A549 (cell line): Measurements from ENCODE around the gene EFCAB11. TPM values are rescaled to one million over a fixed set of nuclear protein-coding genes. Genes with fewer than 3 reads are reported as not detected.

ENCODE experiments used
- ATAC-seq, 2 experiments: fragments of 200-7000 bp in 1 of 2; fragments of >200 bp in 1 of 2; cut with Nextera tagmentation in 1 of 2; cut with Tn5 transposase in 1 of 2; 3 replicates each; pipeline versions ENCODE4 v1.8.0 to v1.9.1; 2018 to 2020; ENCODE audit warnings: mild to moderate bottlenecking in 1 of 2, moderate library complexity in 1 of 2
- CTCF ChIA-PET: fragments of 300-600 bp; sonication (Branson Sonifier 250); formaldehyde crosslinking; extraction: SDS; loops from one replicate; lab custom pipeline; 2021; ENCODE audit warnings: antibody characterized with exemption, inconsistent platforms; lab: Yijun Ruan, JAX
- POLR2A ChIA-PET: fragments of 350-600 bp; formaldehyde crosslinking; extraction: SDS; loops from one replicate; lab custom pipeline; 2021; ENCODE audit warnings: antibody characterized with exemption, inconsistent platforms; lab: Yijun Ruan, JAX
- DNase-seq, 2 experiments: peaks; one replicate each; pipeline versions ENCODE4 v3.0.0 to v3.0.0-alpha.2; 2011 to 2016; ENCODE audit warnings: low read depth in 1 of 2, low spot score in 1 of 2
- FAIRE-seq: peaks from 2 replicates; lab custom pipeline; 2011; peaks lifted over from hg19 to GRCh38; lab: Jason Lieb, UNC
- H3K27ac ChIP-seq, 2 experiments: fragments of >200 bp; sonication (Bioruptor Twin); formaldehyde crosslinking; 3 replicates each; pipeline ENCODE4 v1.5.1; 2016 to 2017
- H3K4me1 ChIP-seq: fragments of >200 bp; sonication (Bioruptor Twin); formaldehyde crosslinking; 3 replicates; pipeline ENCODE4 v1.6.1; 2016
- H3K4me2 ChIP-seq: fragments of >200 bp; sonication (Bioruptor Twin); formaldehyde crosslinking; 3 replicates; pipeline ENCODE4 v1.6.1; 2016
- H3K4me3 ChIP-seq: fragments of >200 bp; sonication (Bioruptor Twin); formaldehyde crosslinking; 3 replicates; pipeline ENCODE4 v1.5.1; 2016
- H3K9me3 ChIP-seq: fragments of >200 bp; sonication (Bioruptor Twin); formaldehyde crosslinking; 3 replicates; pipeline ENCODE4 v1.6.1; 2016
- ATOH8 ChIP-seq: fragments of 250-450 bp; sonication (Bioruptor Pico); IDR thresholded peaks from 2 replicates; pipeline ENCODE4 v1.5.0; 2020; ENCODE audit warnings: low read depth, mild to moderate bottlenecking, moderate library complexity
- BCL3 ChIP-seq: fragments of >200 bp; sonication (Bioruptor Twin); formaldehyde crosslinking; IDR thresholded peaks from 3 replicates; pipeline ENCODE4 v1.6.1; 2016
- CBX2 ChIP-seq: fragments of 200-600 bp; sonication (generic); IDR thresholded peaks from 2 replicates; pipeline ENCODE4 v1.6.1; 2016; ENCODE audit warnings: low read depth, mild to moderate bottlenecking, borderline replicate concordance
- E2F6 ChIP-seq: IDR thresholded peaks from 2 replicates; pipeline ENCODE4 v1.6.1; 2012; ENCODE audit warnings: low read depth, borderline replicate concordance
- EHMT2 ChIP-seq: fragments of 200-600 bp; sonication (generic); IDR thresholded peaks from 2 replicates; pipeline ENCODE4 v1.6.1; 2016; ENCODE audit warnings: antibody characterized with exemption, low read depth, mild to moderate bottlenecking, moderate library complexity
- EP300 ChIP-seq, 2 experiments: fragments of >200 bp; sonication (Bioruptor Twin); formaldehyde crosslinking; IDR thresholded peaks; 2 replicates in 1 of 2; 3 replicates in 1 of 2; pipeline ENCODE4 v1.6.1; 2016 to 2017
- FOSL2 ChIP-seq, 2 experiments: fragments of 450-650 bp in 1 of 2; fragments of >200 bp in 1 of 2; sonication (Bioruptor Twin) in 1 of 2; formaldehyde crosslinking; IDR thresholded peaks; 2 replicates each; pipeline versions ENCODE4 v1.5.0 to v1.6.1; 2016 to 2020; ENCODE audit warnings: mild to moderate bottlenecking in 1 of 2, moderate library complexity in 1 of 2
- GATA3 ChIP-seq: IDR thresholded peaks from 2 replicates; pipeline ENCODE4 v1.6.1; 2012; ENCODE audit warnings: borderline replicate concordance
- HDAC2 ChIP-seq: fragments of 200-600 bp; sonication (generic); IDR thresholded peaks from 2 replicates; pipeline ENCODE4 v1.6.1; 2016
- HMGXB4 ChIP-seq: fragments of 250-450 bp; sonication (Bioruptor Pico); IDR thresholded peaks from 2 replicates; pipeline ENCODE4 v1.5.0; 2021; ENCODE audit warnings: mild to moderate bottlenecking, moderate library complexity, borderline replicate concordance
- HOXA7 ChIP-seq: fragments of 250-450 bp; sonication (Bioruptor Pico); IDR thresholded peaks from 2 replicates; pipeline ENCODE4 v1.5.0; 2020; ENCODE audit warnings: mild to moderate bottlenecking, moderate library complexity
- HOXB13 ChIP-seq: fragments of 250-450 bp; sonication (Bioruptor Pico); IDR thresholded peaks from 2 replicates; pipeline ENCODE4 v1.5.0; 2020; ENCODE audit warnings: low read depth, mild to moderate bottlenecking, moderate library complexity
- JUNB ChIP-seq: fragments of >200 bp; sonication (Bioruptor Twin); formaldehyde crosslinking; IDR thresholded peaks from 2 replicates; pipeline ENCODE4 v1.6.1; 2016
- MAFK ChIP-seq: fragments of 450-650 bp; IDR thresholded peaks from 2 replicates; pipeline ENCODE4 v1.6.1; 2014; ENCODE audit not compliant: partially characterized antibody
- MYC ChIP-seq: IDR thresholded peaks from 2 replicates; pipeline ENCODE4 v1.6.1; 2012; ENCODE audit warnings: mild to moderate bottlenecking, inconsistent platforms, low read length, improper control_type of control experiment, borderline replicate concordance
- POLR2A ChIP-seq: IDR thresholded peaks from 2 replicates; pipeline ENCODE4 v1.6.1; 2012; ENCODE audit warnings: mild to moderate bottlenecking, low read length
- RAD21 ChIP-seq, 2 experiments: fragments of >200 bp in 1 of 2; sonication (Bioruptor Twin) in 1 of 2; formaldehyde crosslinking in 1 of 2; IDR thresholded peaks in 1 of 2; conservative IDR thresholded peaks in 1 of 2; 2 replicates in 1 of 2; 3 replicates in 1 of 2; pipeline ENCODE4 v1.6.1; 2012 to 2018; ENCODE audit warnings: inconsistent platforms in 1 of 2
- RCOR1 ChIP-seq: fragments of 150-350 bp; IDR thresholded peaks from 2 replicates; pipeline ENCODE4 v1.6.1; 2014; ENCODE audit warnings: antibody characterized with exemption, low read length, low read depth
- REST ChIP-seq: fragments of 200-600 bp; sonication (generic); IDR thresholded peaks from 2 replicates; pipeline ENCODE4 v1.6.1; 2016; ENCODE audit warnings: antibody characterized with exemption, mild to moderate bottlenecking, moderate library complexity
- SMC3 ChIP-seq: fragments of >200 bp; sonication (Bioruptor Twin); formaldehyde crosslinking; IDR thresholded peaks from 3 replicates; pipeline ENCODE4 v1.6.1; 2018; ENCODE audit warnings: inconsistent platforms
- USF2 ChIP-seq: fragments of 450-650 bp; IDR thresholded peaks from 2 replicates; pipeline ENCODE4 v1.6.1; 2014; ENCODE audit warnings: antibody characterized with exemption
- ZFP36 ChIP-seq: fragments of 450-650 bp; IDR thresholded peaks from 2 replicates; pipeline ENCODE4 v1.6.1; 2014; ENCODE audit warnings: borderline replicate concordance; ENCODE audit not compliant: partially characterized antibody
- ZNF302 ChIP-seq: fragments of 250-450 bp; sonication (Bioruptor Pico); IDR thresholded peaks from 2 replicates; pipeline ENCODE4 v1.9.0; 2021; ENCODE audit warnings: inconsistent platforms, mild to moderate bottlenecking, moderate library complexity
- ZSCAN20 ChIP-seq: fragments of 250-450 bp; sonication (Bioruptor Pico); IDR thresholded peaks from 2 replicates; pipeline ENCODE4 v1.8.0; 2022; ENCODE audit warnings: mild to moderate bottlenecking, moderate library complexity
- WGBS: methylation state at CpG from one replicate; pipeline ENCODE4 v1.1.6; 2017; ENCODE audit errors: missing lambda C conversion rate; 5-methylcytosine and 5-hydroxymethylcytosine counted together
- polyA plus RNA-seq, 4 experiments: library from polyadenylated mRNA; depleted of rRNA in 3 of 4; stranded (reverse); fragments of >200 nt; fragmentation: RNase III in 1 of 4; extraction: RNeasy Plus Mini Kit Qiagen cat#74134 plus additional on column Dnase treatment in 1 of 4; gene quantifications; 2 replicates in 3 of 4; 3 replicates in 1 of 4; pipeline ENCODE4 v1.2.3, GENCODE V29; 2011 to 2017

The EFCAB11 gene
- polyA plus RNA-seq, 2 of the 4 experiments (the other 2 are of a cell fraction) = 18.8 to 19.6 TPM

- no peak for TF ChIP-seq ZFP36
- no peak for TF ChIP-seq MYC
- no peak for TF ChIP-seq HDAC2
- no peak for TF ChIP-seq POLR2A
- TF ChIP-seq ZSCAN20 (CRISPR knock-in tag) = no peak
- TF ChIP-seq ZNF302 = no peak
- Histone ChIP-seq H3K4me3 (no peak overlapping the region), H3K4me1 (no peaks in the 10 kb centered on the region), H3K4me2 (no peak overlapping the region), H3K9me3 (no peaks in the 10 kb centered on the region), H3K27ac (no peak overlapping the region)
- no peak for FAIRE-seq
- ChIA-PET POLR2A (no interaction called here), CTCF (interaction anchor here (1.6 kb wide), 1 partner anchor 295 kb away, joined by 3 read pairs; no protein-coding TSS in a partner anchor)
- no peak for ATAC-seq
- 17% methylated on average over 3 of the region's 3 CpGs for WGBS
- no peak for DNase-seq
Observed at GRCh38 chr14:89765346-89765745, 189.2 kb downstream of the EFCAB11 start.

GRCh38 chr14:89760086-89760485 lies 194.4 kb downstream of the EFCAB11 start:
- 18% methylated on average over 7 of the region's 7 CpGs for WGBS
- FAIRE-seq = no peak
- TF ChIP-seq ATOH8 (CRISPR knock-in tag) = no peak
- TF ChIP-seq GATA3 = no peak
- no peak for TF ChIP-seq USF2
- TF ChIP-seq RCOR1 = no peak
- no peak for TF ChIP-seq MAFK
- no peak for TF ChIP-seq FOSL2 (IDR thresholded peaks at IDR 0.05)
- no peak for TF ChIP-seq FOSL2 (CRISPR knock-in tag; IDR thresholded peaks at IDR 0.05)
- TF ChIP-seq JUNB = no peak
- no peak for TF ChIP-seq CBX2
- no peak for TF ChIP-seq BCL3
- TF ChIP-seq EP300 (IDR thresholded peaks at IDR 0.05) = no peak
- TF ChIP-seq HOXA7 = no peak
- TF ChIP-seq EHMT2 = no peak
- TF ChIP-seq REST = no peak
- TF ChIP-seq E2F6 = no peak
- no peak for TF ChIP-seq SMC3
- no peak for TF ChIP-seq HMGXB4
- TF ChIP-seq RAD21 (conservative IDR thresholded peaks at IDR 0.05 in 1 of 2, IDR thresholded peaks at IDR 0.05 in 1 of 2) = no peak
- TF ChIP-seq HOXB13 (CRISPR knock-in tag) = no peak
- ATAC-seq = no peak
- Histone ChIP-seq H3K9me3 (no peaks in the 10 kb centered on the region), H3K4me1 (no peaks in the 10 kb centered on the region), H3K27ac (no peak overlapping the region), H3K4me3 (no peak overlapping the region), H3K4me2 (no peak overlapping the region)
- POLR2A ChIA-PET = no interaction called here
- CTCF ChIA-PET = interaction anchor here (2.2 kb wide), 1 partner anchor 11 kb away, joined by 5 read pairs; no protein-coding TSS in a partner anchor
- no peak for DNase-seq
